HG03439 (cell line): ENCODE data around the gene FBXL13.
"Not testable (repeated sequence)": the region's sequence is repeated elsewhere in the genome, so short reads cannot be mapped to it uniquely, and the experiment has no call there.

Experiments used
- ATAC-seq: cut with Tn5 transposase; IDR thresholded peaks from one replicate; pipeline ENCODE4 v1.9.1; 2021; ENCODE audit warnings: mild to moderate bottlenecking, moderate library complexity; ENCODE audit not compliant: unreplicated experiment

Gene FBXL13

GRCh38 chr7:102988631-102989560 is 85.7 kb downstream of the FBXL13 start:
- no peak for ATAC-seq

- no peak for ATAC-seq
These were observed 86.5 kb downstream of the FBXL13 start for GRCh38 chr7:102988088-102988487.

GRCh38 chr7:102985176-102985783 is 89.3 kb downstream of the FBXL13 start:
- ATAC-seq, result no peak

GRCh38 chr7:102983602-102984001 is 91.0 kb downstream of the FBXL13 start:
- ATAC-seq, result no peak

- no peak for ATAC-seq
These were observed 92.4 kb downstream of the FBXL13 start for GRCh38 chr7:102982235-102982634.

GRCh38 chr7:102981451-102981850 is 93.1 kb downstream of the FBXL13 start:
- no peak for ATAC-seq

GRCh38 chr7:102979670-102980069 is 94.9 kb downstream of the FBXL13 start:
- ATAC-seq, result no peak

- ATAC-seq, result no peak
These were observed 96.3 kb downstream of the FBXL13 start for GRCh38 chr7:102978284-102978683.

GRCh38 chr7:102977586-102977985 is 97.0 kb downstream of the FBXL13 start:
- not testable (repeated sequence) for ATAC-seq

- ATAC-seq, result no peak
These were observed 98.1 kb downstream of the FBXL13 start for GRCh38 chr7:102976493-102976892.

- ATAC-seq, result no peak
These were observed 98.7 kb downstream of the FBXL13 start for GRCh38 chr7:102975854-102976253.

GRCh38 chr7:102974366-102975236 is 100.0 kb downstream of the FBXL13 start:
- ATAC-seq, result no peak

- ATAC-seq, result no peak
These were observed 101.3 kb downstream of the FBXL13 start for GRCh38 chr7:102973096-102973802.

- ATAC-seq, result no peak
These were observed 106.8 kb downstream of the FBXL13 start for GRCh38 chr7:102967798-102968197.

GRCh38 chr7:102966465-102966864 is 108.1 kb downstream of the FBXL13 start:
- ATAC-seq, result no peak

- not testable (repeated sequence) for ATAC-seq
These were observed 112.6 kb downstream of the FBXL13 start for GRCh38 chr7:102961993-102962392.

GRCh38 chr7:102958004-102958403 is 116.6 kb downstream of the FBXL13 start:
- ATAC-seq, result not testable (repeated sequence)

GRCh38 chr7:102954359-102954758 is 120.2 kb downstream of the FBXL13 start:
- not testable (repeated sequence) for ATAC-seq

GRCh38 chr7:102953406-102953805 is 121.2 kb downstream of the FBXL13 start:
- no peak for ATAC-seq

GRCh38 chr7:102951839-102952238 is 122.8 kb downstream of the FBXL13 start:
- no peak for ATAC-seq

- ATAC-seq, result no peak
These were observed 130.4 kb downstream of the FBXL13 start for GRCh38 chr7:102944241-102944640.
